ENCODE data around the gene TRABD2A.

DNA sequence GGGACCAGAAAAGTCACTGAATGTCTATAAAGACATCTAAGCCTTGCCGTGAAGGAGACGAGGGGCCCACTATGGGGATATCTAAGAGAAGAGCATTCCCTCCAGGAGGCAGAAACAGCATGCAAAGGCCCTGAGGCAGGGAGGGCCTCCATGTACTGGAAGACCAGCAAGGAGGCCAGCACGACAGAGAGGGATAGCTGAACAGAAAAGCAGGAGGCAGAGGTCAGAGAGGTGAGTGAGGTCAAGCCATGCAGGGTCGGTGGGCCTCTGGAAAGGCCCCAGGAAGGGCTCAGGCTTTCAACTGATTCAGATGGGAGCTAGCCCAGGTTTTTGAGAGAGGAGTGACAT lies 5.7 kb downstream of the TRABD2A start:
- no peak for TF ChIP-seq POLR2AphosphoS5 (IDR thresholded peaks at IDR 0.05)
- TF ChIP-seq, protein P1, sequence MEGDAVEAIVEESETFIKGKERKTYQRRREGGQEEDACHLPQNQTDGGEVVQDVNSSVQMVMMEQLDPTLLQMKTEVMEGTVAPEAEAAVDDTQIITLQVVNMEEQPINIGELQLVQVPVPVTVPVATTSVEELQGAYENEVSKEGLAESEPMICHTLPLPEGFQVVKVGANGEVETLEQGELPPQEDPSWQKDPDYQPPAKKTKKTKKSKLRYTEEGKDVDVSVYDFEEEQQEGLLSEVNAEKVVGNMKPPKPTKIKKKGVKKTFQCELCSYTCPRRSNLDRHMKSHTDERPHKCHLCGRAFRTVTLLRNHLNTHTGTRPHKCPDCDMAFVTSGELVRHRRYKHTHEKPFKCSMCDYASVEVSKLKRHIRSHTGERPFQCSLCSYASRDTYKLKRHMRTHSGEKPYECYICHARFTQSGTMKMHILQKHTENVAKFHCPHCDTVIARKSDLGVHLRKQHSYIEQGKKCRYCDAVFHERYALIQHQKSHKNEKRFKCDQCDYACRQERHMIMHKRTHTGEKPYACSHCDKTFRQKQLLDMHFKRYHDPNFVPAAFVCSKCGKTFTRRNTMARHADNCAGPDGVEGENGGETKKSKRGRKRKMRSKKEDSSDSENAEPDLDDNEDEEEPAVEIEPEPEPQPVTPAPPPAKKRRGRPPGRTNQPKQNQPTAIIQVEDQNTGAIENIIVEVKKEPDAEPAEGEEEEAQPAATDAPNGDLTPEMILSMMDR (IDR thresholded peaks at IDR 0.05) = no peak
